K562 (cell line): ENCODE data around the gene GLI3.

Experiments used
- CBX5 ChIP-seq: IDR thresholded peaks from 2 replicates; pipeline ENCODE4 v1.6.1; 2014; ENCODE audit warnings: low read depth, borderline replicate concordance
- SP1 ChIP-seq: sonication (generic); formaldehyde crosslinking; IDR thresholded peaks from 2 replicates; pipeline ENCODE4 v1.8.1; 2022; ENCODE audit warnings: mild to moderate bottlenecking, missing genetic modification reagents
- TRIM28 ChIP-seq: fragments of 450-650 bp; IDR thresholded peaks from 2 replicates; pipeline ENCODE4 v1.6.1; 2017
- TF ChIP-seq, protein P1 (sequence below), 3 experiments: fragments of 200-800 bp in 1 of 3; sonication (Bioruptor generic) in 1 of 3; sonication (generic) in 1 of 3; formaldehyde crosslinking in 1 of 3; IDR thresholded peaks; 2 replicates each; pipeline versions ENCODE4 v1.6.1 to v1.8.0; 2016 to 2022; ENCODE audit warnings: mild to moderate bottlenecking in 2 of 3, missing compliant biosample characterization in 2 of 3, missing genetic modification characterization in 2 of 3, missing genetic modification reagents in 1 of 3
- TF ChIP-seq, protein P2 (sequence below): sonication (generic); formaldehyde crosslinking; IDR thresholded peaks from 2 replicates; pipeline ENCODE4 v1.8.1; 2022; ENCODE audit warnings: missing genetic modification reagents

DNA sequence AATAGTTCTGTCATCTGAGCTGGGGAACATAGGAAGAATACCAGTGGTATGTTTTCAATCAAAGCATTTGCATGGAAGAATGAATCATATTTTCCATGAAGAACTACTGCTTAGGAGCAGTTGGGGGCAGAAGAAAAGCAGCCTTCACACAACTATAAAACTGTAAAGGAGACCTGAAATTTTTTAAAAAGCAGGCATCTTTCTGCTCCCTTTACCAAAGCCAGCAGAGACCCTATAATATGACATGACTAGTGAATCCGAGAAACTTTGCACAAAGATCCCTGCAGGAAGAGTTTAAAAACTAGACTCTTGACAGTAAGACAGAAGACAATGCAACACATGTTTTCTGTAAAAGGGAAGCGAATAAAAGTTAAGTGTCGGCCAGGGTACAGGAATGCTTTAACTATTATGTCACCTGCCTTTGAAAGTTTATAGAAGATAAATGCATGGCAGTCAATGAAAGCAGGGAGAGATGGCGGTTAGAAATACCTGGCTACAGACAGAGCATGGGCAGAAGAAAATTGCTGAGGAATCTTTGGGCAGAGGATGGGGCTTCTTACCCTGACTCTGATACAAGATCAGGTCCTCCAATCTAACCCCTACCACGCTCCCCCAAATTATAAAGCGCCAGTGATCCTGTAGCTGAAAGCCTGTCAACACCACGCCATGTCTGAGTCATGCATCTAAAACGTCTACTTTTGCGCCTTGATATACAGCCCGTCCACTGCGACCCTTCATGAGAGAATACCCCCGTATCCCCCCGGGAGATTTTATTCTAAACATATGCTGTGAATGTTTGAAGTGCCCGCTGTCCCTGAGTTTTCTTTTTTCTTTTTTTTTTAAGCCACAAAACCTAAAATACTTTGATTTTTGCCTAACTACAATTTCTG, 93.1 kb downstream of the GLI3 start:
- no peak for TF ChIP-seq TRIM28
- TF ChIP-seq, protein P1, sequence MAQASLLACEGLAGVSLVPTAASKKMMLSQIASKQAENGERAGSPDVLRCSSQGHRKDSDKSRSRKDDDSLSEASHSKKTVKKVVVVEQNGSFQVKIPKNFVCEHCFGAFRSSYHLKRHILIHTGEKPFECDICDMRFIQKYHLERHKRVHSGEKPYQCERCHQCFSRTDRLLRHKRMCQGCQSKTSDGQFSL (CRISPR knock-in tag; IDR thresholded peaks at IDR 0.05): no peak
- TF ChIP-seq, protein P1 (tag; IDR thresholded peaks at IDR 0.05): no peak
- no peak for TF ChIP-seq SP1 (CRISPR knock-in tag)
- TF ChIP-seq, protein P2, sequence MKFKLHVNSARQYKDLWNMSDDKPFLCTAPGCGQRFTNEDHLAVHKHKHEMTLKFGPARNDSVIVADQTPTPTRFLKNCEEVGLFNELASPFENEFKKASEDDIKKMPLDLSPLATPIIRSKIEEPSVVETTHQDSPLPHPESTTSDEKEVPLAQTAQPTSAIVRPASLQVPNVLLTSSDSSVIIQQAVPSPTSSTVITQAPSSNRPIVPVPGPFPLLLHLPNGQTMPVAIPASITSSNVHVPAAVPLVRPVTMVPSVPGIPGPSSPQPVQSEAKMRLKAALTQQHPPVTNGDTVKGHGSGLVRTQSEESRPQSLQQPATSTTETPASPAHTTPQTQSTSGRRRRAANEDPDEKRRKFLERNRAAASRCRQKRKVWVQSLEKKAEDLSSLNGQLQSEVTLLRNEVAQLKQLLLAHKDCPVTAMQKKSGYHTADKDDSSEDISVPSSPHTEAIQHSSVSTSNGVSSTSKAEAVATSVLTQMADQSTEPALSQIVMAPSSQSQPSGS (CRISPR knock-in tag): no peak
- TF ChIP-seq CBX5: no peak
